GM12875 (cell line): ENCODE results near the gene FAM174C.

Experiments
- H3K4me3 ChIP-seq: one replicate; pipeline ENCODE4 v1.5.1; 2011; ENCODE audit warnings: low read depth, low read length, control low read depth
- CTCF ChIP-seq: IDR thresholded peaks from 2 replicates; pipeline ENCODE4 v1.5.1; 2011; ENCODE audit warnings: low read depth, mild to moderate bottlenecking, control low read depth, inconsistent platforms, low read length, moderate library complexity, borderline replicate concordance; ENCODE audit not compliant: insufficient read depth

The FAM174C gene

GRCh38 chr19:1285737-1286360, 10.5 kb downstream of the FAM174C start, which contains the start of gene EFNA2:
Gene EFNA2, plus strand, starts transcription at chr19:1285873. Its CDS starts 296 bp downstream, at chr19:1286169.
- H3K4me3 ChIP-seq: no peak within 1 kb of the TSS
- TF ChIP-seq CTCF: no peak

- no peak overlapping the region for H3K4me3 ChIP-seq
- no peak for TF ChIP-seq CTCF
These were observed 11.4 kb downstream of the FAM174C start for GRCh38 chr19:1286487-1287353.

GRCh38 chr19:1287354-1288225, 12.3 kb downstream of the FAM174C start:
- H3K4me3 ChIP-seq: no peak overlapping the region
- no peak for TF ChIP-seq CTCF

GRCh38 chr19:1288226-1288612, 12.9 kb downstream of the FAM174C start:
- no peak for TF ChIP-seq CTCF
- H3K4me3 ChIP-seq: no peak overlapping the region

GRCh38 chr19:1288833-1289685, 13.7 kb downstream of the FAM174C start:
- no peak for TF ChIP-seq CTCF
- H3K4me3 ChIP-seq: no peak overlapping the region

- no peak for TF ChIP-seq CTCF
- no peak overlapping the region for H3K4me3 ChIP-seq
These were observed 14.3 kb downstream of the FAM174C start for GRCh38 chr19:1289686-1290025.
